HG02885 (cell line): Measurements from ENCODE around the gene AXIN1.
"Not testable (repeated sequence)": the region's sequence is repeated elsewhere in the genome, so short reads cannot be mapped to it uniquely, and the experiment has no call there.

Experiments
- ATAC-seq: cut with Tn5 transposase; IDR thresholded peaks from one replicate; pipeline ENCODE4 v1.9.1; 2021; ENCODE audit warnings: mild to moderate bottlenecking; ENCODE audit not compliant: unreplicated experiment, poor library complexity

The AXIN1 gene

DNA sequence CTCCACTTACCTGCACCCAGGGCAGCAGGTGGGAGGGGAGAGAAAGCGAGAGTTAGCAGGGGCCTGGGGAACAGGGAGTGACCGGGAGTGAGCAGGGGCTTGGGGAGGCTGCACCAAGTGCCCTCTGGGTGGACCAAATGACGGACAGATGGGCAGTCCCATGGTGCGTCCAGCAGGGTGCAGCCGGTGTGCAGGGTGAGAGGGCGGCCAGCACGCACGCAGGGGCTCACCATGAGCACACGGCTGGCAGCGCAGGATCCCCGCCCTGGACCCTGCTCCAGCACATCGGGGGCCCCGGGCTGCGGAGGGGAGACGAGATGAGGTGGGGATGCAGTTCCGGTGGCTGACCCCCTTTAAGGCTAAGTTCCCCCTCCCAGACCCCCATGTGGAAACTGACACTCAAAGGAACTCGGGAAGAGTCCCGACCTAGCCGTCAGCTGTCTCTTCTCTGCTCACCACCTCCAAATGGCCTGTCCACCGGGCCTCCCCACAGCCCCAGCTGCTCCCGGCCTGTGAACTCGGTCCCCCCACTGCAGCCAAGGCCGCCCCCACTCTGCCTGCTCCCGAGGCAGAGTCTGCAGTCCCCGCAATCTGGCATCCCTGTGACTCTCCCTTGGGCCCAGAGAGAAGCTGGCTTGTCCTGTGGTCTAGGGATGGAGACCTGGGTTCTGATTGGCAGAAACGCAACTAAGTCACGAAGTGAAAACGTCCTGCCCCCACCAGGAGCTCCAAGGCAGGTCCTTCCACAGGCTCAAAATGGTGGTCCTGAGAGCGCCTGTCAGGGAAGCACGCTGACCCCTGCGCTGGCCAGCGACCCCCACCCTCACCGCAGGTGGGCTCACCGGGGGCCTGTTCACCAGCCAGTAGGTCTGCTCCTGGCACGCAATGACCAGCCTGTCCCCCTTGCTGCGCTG, 79.6 kb downstream of the AXIN1 start:
- no peak for ATAC-seq

DNA sequence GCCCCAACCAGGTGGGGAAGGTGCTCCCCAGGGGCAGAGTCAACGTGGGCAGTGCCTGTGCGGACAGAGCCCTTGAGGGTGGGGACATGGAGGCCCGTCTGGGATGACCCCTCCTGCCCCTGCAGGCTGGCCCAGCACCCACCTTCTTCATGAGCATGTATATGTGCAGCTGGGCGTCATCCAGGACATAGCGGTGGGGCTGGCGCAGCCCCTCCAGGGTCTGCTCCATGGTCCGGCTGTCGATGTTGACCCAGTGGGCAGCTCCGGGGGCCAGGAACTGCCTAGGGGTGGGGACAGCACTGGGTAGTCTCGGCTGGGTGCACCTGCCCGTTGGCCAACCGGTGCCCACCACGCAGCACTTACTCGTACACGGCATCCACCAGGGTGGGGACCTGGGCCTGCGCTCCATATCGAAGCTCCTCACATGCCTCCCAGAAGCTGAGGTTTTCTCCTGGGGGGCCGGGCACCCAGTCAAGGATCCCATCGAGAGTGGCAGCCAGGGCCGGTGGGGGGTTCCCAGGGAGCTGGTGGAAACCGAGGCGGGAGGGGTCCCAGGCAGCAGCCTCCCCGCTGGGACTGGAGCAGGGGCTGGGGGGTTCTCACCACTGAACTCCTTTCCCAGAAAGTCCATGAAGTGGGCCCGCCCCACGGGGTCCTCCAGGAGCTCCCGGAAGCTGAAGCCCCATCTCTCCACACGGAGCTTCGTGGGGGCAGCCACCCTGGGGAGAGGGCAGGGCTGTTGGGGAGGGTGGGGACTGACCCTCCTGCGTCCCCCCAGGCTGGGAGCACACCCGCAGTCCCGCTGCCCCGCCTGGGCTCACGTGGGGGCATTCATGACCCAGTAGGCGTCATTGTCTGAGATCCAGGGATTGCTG, 81.9 kb downstream of the AXIN1 start:
- ATAC-seq, result no peak

DNA sequence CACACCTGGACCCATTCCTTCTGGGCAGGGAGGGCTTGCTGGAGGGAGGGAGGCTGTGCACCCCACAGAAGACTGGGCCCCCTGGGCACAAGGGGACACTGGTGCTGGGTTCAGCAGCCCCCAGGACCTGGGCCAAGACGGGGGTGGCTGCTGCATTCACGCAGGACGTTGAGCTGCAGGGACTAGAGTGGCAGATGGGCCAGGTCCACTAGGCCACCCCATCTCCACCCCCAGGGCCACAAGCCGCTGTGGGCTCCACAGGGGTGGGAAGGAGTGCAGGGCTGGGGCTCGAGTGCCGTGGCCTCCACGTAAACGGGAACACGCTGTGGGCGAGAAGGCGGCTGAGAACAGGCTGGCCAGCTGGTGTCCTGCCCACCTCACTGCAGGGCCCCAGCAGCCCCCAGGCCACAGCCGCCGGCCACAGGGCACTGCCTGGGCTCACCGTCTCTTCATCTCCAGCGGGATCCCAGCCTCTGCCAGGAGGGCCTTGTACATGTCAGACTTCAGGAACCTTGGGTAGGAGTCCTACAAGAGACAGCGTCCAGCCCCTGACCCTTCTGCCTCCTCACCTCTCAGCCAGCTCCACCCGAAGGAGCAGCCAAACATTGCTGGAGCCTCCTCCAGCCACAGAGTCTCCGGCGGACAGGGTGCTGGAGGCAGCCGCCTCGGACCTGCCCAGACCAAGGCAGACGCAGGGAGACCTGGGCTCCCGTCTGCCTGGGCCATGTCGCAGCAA, 83.3 kb downstream of the AXIN1 start:
- ATAC-seq, result no peak

DNA sequence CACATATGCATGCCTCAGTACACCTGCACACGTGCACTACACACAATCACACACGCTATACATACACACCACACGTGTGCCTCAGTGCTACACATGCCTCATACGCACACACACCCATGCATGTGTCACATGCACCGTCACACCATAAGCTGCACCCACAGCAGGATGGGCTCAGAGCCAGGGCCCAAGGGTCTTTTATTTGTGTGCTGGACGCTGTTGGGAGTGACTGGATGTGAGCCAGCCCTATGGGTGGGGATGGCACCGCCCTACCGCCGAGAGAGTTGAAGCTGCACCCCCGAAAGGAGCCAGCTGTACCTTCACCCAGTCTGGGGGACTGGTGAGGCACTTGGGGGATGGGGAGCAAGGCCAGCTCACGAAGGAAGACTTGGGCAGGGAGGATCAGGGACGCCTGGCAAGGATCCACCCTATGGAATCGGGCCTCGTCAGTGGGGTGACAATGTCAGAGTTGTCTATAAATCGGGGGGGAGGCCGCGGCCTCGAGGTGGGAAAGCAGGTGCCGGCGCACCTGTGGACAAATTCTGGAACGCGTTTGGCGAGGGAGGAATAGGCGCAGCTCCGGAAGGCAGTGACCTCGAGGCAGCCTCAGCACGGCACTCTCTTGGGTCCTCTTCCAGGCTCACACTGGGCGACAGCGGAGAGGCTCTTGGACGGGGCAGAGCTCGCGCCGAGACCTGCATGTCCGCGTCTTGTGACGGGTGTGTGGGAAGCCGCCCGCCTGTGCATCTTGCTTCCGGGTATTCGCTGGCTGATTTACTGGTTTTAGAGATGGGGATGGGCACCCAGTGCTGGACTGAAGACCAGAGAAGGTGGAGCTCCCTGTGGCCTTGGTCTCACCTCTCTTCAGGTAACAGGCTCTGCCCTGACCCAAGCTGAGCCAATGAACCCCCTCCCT, 84.1 kb downstream of the AXIN1 start:
- ATAC-seq, result no peak

DNA sequence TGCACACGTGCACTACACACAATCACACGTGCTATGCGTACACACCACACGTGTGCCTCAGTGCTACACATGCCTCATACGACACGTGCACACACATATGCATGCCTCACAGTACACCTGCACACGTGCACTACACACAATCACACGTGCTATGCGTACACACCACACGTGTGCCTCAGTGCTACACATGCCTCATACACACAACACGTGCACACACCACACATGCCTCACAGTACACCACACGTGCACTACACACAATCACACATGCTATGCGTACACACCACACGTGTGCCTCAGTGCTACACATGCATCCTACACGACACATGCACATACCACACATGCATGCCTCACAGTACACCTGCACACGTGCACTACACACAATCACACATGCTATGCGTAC, 85.0 kb downstream of the AXIN1 start:
- not testable (repeated sequence) for ATAC-seq

DNA sequence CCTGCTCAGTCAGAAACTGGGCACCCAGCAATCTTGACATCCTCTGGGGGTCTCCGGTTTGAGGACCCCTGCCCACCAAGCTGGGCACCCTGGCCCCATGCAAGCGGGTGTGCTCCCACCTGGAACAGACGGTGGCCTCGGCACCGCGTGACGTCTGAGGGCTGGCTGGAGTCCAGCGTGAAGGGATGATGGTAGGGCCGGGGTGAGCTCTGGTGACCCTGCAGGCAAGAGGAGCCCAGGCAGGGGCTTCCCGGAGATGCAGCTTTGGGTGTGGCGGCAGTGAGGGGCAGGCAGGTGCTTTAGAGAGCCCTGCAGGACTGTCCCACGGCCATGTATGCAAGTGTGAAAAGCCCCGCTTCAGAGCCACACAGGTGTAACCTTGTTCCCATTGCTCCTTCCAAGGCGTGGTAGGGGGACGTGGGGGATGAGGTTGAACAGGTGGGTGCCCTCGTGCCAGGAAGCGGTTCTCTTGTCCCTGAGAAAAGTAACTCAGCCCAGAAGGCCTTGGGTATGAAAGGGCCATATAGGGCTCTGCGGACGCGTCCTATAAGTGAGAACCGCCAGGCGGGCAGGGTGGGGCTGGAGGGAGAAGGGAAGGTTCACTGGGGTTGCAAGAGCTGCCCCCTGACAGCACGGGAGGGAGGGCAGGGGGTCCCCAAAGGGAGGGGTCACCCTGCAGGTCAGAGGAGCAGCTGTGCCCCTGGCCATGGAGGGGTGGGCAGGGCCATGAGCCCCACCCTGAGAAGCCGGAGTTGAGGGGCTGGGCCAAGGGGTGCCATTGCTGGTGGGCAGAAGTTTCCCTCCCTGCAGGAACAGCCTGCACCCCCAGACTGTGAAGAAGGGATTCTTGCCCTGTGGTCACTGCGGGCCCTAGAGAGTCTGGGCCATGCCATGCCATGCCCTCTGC, 86.0 kb downstream of the AXIN1 start:
- no peak for ATAC-seq

DNA sequence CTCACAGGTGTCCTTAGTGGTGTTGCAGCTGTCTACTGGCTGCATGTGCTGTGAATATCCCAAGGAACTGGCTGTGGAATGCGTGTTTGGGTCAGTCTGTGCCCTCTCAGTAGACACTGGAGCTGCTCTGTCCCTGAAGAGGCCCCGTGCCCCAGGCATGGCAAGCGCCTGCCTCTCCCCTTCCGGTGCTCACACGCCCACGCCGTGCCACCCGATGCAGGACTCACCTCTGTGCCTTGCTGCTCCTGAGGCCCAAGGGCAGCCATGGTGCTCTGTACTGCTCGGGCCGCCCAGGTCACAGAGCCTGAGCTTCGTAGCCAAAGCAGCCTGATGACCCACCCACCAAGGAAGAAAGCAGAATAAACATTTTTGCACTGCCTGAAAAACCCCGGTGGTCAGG, 86.8 kb downstream of the AXIN1 start:
- no peak for ATAC-seq

DNA sequence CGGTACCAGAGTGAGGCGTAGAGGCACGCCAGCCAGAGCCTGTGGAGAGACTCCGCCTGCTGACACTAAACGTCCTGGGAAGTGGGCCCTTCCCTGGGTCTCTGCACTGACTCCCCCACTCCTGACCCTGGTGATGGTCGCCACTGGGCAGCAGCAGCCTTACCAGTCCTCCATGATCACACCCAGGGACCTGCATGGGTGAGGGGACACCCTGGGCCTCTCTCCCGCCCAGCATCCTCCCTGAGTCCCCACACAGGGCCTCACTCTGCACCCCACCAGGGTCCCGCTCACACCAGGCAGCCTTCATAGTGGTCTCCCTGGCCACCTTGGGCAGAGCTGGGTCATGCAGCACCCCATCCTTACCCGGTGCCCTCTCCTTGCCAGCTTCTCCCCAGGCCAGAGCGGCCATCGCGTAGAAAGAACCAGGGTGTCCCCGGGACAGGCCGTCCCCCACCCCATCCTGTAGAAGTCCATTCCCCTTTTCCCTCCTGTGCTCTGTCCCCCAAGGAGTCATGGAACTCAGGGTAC, 87.5 kb downstream of the AXIN1 start:
- no peak for ATAC-seq

DNA sequence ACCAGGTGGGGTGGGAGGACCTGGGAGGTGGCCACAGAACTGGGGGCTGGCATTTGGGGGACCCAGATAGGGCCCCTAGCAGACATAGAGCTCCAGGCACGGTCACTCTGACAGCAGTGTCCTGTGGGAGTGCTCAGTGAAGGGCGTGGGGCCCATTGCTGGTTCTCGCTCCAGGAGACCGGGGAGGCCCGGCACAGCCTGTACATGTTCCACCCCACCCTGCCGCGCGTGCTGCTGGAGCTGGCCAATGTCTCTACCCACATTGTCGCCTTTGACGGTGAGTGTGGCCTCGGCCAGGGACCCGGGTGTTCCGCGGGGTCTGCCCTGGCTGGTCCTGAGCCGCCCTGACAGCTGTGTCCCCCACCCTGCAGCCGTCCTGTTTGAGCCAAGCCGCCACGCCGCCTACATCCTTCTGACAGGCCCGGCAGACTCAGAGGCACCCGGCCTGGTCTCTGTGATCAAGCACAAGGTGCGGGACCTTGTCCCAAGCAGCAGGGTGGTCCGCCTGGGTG, 88.0 kb downstream of the AXIN1 start:
- no peak for ATAC-seq

DNA sequence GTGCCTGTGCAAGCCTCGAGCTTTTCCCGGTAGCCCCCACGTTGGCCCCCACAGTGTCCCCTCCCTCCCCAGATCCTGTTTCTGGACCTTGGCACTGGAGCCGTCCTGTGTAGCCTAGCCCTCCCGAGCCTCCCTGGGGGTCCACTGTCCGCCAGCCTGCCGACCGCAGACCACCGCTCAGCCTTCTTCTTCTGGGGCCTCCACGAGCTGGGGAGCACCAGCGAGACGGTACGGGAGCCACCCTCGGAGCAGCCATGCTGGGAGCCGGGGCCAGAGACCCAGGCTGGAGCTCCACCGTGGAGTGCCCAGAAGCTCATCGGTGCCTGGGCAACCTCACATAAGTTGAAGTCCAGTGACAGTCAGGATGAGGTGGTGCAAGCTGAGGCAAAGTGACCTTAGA, 88.6 kb downstream of the AXIN1 start:
- ATAC-seq, result no peak

DNA sequence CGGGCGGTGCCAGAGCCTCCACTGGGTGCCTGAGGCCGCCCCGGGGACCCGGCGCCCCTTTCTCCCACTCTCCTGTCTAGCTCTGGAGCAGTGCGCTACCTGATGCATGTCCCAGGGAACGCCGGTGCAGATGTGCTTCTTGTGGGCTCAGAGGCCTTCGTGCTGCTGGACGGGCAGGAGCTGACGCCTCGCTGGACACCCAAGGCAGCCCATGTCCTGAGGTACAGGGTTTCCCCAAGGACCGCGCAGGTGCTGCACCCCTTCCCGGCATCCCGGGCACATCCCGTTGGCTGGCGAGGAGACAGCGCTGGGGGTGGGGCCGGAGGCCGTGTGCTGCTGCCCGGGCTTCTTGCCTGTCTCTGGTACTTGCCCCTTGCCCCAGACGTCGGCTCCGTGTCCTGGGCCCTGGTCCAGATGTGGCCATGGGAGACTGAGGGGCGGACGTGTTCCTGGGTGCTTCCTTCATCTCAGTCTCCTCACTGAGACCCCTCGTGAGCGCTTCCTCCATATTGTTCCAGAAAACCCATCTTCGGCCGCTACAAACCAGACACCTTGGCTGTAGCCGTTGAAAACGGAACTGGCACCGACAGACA, 89.2 kb downstream of the AXIN1 start:
- ATAC-seq, result no peak

DNA sequence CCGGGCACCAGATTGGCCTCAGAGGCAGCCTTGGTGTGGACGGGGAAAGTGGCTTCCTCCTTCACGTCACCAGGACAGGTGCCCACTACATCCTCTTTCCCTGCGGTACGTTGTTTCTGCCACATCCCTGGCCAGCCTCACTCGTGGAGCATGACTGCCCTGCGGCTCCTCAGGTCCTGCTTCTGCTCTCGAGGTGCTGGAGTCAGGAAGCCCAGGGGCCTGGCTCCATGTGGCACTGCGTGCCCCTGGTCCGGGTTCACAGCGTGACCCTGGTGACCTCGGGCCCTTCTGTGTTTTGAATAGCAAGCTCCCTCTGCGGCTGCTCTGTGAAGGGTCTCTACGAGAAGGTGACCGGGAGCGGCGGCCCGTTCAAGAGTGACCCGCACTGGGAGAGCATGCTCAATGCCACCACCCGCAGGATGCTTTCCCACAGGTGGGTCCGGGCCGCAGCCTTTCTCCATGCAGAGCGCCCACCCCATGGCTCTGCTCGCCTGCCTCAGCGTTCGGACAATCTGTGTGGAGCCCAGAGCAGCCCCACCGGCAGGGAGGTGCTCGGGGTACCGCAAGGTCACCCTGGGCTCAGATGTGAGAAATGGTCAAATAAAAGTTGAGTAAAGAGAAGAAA, 90.3 kb downstream of the AXIN1 start:
- no peak for ATAC-seq

DNA sequence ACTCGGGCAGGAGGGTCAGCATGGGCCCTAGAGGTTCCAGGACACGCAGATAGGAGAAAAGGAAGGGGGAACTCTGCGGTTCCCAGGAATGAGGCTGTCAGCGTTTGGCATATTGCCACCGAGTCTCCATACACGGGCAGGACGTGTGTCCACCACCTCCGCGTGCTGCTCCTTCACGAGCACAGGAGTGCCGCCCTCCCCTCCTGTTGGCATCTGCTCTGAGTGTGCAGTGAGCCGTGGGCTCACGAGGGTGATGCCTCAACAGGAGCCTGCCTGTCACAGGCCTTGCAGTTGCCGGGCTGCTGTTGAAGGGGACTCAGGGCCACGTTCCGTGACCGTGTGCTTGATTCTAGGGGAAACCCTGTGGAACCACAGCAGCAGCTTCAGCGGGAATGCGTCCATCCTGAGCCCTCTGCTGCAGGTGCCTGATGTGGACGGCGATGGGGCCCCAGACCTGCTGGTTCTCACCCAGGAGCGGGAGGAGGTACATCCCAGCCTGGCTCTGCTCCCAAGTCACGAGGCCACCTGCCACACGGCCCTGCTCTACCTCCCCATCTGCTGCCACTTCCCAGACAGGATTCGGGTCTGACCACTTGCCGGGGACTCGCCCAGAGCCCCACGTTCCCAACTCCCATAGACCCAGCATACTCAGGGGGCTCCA, 91.4 kb downstream of the AXIN1 start:
- ATAC-seq, result no peak

DNA sequence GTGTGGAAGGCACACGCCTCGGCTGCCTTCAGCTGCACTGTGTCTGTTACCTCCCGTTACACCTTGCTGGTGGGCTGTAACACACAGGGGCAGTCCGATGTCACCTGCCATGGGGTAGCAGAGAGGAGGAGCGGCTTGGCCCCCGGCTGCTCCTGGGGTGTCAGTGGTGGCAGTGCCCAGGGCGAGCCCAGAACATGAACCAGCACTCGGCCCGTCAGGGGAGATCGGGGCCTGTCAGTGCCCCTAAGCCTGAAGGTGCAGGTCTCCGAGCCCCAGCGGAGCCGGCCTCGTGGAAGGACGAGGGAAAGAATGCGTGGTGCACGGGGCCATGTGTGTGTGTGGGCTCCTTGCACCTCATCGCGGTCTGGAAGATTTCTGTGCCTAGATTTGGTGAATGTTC, 92.2 kb downstream of the AXIN1 start:
- no peak for ATAC-seq

DNA sequence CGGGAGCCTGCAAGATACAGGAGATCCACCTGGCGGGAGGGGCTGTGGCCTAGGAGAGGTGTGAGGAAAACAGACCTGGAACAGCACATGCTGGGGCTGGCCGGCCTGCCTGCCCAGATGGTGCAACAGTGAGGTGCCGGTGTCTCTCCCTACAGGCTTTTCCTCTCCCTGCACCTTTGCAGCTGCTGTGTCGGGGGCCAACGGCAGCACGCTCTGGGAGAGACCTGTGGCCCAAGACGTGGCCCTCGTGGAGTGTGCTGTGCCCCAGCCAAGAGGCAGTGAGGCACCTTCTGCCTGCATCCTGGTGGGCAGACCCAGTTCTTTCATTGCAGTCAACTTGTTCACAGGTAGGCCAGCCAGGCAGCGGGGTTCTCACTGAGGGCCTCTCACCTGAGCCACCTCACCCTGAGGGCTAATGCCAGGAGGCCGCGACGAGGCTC, 92.7 kb downstream of the AXIN1 start:
- no peak for ATAC-seq

DNA sequence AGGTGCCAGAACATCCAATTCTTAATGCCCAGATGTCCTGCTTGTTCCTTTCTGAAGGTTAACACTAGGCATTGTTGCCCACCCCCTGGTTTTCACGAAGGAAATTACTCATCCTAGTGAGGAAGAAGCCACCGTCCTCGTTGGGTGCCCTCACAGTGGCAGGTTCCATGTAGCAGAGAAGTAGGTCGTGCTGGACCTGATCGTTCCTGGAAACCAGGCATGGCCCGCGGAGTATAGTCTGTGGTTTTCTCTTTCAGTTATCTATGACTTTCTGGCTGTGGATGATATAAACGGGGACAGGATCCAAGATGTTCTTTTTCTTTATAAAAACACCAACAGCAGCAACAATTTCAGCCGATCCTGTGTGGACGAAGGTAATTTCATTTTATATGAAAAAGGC, 93.3 kb downstream of the AXIN1 start:
- ATAC-seq, result no peak

DNA sequence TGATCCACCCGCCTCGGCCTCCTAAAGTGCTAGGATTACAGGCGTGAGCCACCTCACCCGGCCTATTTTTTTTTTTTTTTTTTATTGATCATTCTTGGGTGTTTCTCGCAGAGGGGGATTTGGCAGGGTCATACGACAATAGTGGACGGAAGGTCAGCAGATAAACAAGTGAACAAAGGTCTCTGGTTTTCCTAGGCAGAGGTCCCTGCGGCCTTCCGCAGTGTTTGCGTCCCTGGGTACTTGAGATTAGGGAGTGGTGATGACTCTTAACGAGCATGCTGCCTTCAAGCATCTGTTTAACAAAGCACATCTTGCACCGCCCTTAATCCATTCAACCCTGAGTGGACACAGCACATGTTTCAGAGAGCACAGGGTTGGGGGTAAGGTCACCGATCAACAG, 94.4 kb downstream of the AXIN1 start:
- ATAC-seq, result not testable (repeated sequence)
